NCI-H345 treated with DMSO at 0.1 percent for 48 hours (cell line): ENCODE data around the gene CAPZA1.

Experiments used
- DNase-seq: peaks from one replicate; lab custom pipeline; 2025; ENCODE audit not compliant: unreplicated experiment; lab: John Stamatoyannopoulos, UW

The CAPZA1 gene

DNA sequence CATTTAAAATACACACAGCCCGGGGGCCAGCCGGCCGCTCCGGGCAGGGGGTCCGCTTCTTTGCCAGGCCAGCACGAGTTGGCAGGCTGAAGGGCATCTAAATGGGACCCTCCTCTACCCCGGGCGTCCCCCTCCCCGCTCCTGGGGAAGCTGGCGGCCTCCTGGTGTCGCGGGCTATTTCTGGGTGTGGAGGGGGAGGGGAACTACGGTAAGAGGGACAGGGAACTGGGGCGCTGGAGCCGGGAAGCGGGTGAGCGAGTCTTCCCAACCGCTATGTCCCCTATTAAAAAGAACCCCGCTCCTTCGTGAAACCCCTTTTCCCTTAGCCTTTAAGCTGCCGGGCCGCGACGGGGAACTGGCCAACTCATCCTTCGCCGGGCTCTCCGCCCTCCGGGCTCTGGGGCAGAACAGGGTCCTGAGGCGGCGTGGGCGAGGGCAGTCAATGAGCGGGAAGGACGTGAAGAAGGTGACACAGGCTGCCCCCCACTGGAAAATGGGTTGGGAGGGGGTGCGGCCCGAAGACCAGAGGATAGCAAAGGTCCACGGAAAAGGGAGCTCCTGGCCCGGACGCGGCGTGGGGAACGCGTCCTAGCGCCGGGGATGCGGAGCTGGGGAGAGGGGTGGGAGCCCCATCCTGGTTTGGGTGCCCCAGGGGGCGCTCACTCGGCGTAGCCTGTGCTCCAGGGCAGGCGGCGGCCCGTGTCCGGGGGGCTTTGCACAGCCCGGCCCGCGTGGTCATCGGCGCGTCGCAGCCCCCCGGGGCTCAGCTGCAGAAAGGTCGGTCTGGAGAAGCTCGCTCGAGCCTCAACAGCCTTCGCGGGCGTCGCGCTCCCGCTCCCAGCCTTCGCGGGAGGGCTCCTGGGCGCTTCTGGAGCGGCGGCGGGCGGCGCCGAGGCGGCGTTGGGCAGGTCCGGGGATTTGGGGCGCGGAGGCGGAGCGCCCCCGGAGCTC lies 95.0 kb downstream of the CAPZA1 start:
- DNase-seq = no peak

DNA sequence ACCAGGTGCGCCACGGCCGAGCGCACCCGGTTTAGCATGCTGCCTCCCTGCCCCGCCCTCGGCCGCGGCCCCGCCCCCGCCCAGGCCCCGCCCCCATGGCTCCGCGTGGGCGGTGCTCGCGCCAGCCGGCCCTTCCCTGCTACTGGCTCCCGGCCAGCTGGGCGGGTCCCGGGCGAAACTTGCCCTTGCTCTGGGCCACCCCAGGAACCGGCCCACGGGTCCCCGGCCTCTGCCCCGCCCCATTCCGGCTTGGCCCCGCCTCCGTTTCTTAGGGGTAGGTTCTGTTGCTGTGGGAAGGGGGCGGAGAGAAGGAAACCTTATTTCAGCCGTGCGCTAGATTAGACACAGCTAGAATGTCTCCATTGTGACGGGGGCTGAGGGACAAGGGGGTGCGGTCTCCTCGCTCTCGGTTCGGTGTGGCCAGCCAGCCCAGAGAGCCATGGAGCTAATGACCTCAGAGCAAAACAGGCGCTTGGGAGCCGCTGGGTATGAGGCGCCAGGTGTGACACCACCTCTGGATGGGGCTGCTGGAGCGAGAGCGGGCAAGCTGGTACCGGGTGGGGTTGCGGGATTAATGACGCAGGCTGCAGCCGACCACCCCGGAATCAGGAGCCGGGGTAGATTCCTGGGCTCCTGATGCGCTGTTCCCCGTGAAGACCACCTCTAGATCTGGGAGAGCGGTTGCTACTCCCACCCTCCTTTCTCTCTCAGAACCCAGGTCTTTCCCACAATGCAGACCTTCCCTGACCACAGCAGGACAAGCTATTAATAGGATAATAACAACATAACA lies 95.8 kb downstream of the CAPZA1 start, which contains the start of gene PPM1J:
TSS of gene PPM1J (minus strand) at position 69 of the 790 bp plus-strand sequence. CDS start at position 38, 31 bp downstream.
- DNase-seq = peak; percentile 57

DNA sequence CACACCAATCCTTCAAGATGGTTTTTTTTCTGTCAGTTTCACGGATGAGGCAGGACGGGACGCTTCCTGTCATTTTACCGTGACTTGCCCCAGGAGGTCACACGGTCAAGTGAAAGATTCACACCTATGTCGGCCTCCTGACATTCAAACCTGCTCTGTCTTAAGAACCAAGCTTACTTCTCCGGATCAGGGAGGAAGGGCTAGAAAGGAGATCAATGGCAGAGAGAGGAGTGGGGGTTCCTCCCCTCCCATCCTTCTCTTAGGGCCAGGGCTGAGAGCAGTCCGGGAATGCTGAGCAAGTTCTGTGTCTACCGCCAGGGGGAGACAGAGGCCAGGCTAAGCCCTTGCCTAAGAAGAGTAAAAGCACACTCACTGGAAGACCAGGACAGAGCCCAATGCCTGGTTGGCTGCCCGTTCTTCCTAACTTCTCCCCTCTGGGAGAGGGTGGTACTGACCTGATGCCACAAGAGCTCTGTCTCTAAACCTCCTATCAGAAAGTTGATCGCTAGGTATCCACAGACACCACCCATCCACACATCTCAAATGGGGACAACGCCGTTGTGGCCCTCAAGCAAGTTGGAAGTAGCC lies 96.6 kb downstream of the CAPZA1 start:
- peak; percentile 77 for DNase-seq

DNA sequence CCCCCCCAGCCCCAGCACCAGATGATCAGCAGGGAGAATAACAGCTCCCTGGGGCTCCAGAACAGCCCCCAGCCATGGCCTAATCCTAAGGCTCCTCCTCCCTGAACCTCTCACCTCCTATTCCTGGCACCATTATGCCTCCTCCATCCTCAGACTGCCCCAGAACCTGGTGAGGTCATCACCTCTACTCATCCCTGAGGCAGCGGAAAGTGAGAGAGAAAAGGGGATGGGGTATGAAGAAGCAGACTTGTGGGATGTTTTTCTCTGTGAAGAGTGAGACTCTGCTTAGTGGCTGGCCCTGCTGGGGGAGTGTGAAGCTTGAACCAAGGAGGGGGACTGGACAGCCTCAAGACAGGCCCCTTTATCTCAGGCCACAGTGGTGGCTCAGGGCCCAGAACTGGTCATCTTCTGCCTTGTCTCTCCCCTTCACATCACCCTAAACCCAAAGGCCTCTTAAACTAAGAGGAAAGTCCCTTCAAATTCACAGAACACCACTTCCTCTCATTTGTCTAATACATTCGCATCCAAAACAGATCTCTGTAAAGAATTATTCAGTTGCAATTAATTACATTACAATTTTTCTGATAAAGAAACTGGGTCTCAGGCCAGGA lies 97.7 kb downstream of the CAPZA1 start:
- no peak for DNase-seq

DNA sequence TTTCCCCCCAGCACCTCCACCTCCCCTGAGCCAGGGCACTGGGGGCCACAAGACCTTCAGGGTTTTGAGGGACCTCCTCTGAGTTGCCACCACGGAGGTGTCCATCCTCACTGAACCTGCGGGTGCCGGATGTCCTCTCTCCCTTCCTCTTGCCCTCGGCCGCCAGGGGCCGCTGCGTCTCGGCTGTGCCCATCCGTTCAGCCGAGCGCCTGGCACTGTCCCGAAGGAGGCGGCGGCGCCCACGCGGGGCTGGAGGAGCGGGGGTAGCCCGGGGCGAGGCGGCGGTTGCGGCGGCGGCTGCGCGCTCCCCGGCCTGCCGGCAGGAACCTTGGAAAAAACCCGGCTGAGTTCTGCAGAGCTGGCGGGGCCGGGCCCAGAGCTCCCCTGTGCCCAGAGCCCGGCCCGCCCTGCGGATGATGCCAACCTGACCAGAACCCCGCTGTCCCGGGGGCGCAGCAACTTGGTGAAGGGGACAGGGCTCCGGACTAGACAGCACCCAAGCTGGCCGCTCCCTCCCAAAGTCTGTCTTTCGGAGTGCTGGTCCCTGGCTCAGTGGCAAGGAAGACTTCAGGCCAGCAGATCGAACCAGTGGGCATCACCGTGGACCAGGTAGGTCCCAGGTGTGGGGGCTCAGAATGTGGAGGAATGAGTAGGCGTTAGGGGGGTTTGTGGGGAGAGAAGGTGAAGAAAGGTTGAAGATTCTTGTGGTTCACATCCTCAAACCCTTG lies 99.2 kb downstream of the CAPZA1 start:
- DNase-seq = peak; percentile 43

DNA sequence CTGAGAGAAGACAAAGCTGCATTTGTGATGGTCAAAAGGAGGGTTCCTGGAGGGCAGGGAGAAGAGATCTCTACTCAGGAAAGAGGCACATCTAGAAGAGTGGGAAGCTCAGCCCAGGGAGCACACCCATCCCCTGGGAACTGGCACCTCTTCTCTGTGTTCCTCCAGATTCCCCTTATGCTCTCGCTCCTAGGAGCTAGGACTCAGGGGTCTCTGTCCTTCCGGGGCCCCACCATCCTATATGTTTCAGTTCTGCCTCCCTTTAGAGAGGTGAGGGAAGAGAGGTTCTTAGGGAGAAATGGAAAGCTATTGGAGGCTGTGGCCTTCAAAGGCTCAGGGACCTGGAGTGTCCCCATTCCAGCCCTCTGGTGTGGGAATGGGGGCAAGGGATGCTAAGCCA lies 100.1 kb downstream of the CAPZA1 start:
- DNase-seq = no peak

DNA sequence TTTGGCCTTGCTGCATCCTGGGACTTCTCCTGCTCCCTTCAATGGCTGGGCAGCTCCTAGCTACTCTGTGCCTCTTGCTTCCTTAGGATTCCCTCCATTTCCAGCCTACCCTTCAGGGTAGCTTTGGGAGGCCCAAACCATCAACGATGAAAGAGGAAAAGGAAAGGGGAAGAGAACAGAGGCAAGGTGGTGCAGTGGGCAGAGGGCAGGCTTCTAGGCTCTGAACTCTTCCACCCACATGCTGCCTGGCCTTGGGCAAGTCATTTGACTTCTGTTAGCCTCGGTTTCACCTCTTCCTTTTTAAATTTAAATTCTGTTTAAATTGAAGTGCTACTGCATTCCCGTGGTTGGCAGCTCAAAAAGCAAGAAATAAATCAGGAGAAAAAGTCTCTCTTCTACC lies 101.2 kb downstream of the CAPZA1 start:
- DNase-seq = no peak
